ENCODE measurements around the gene DOHH.
"Not testable (repeated sequence)": the region's sequence is repeated elsewhere in the genome, so short reads cannot be mapped to it uniquely, and the experiment has no call there.

DOHH gene

GRCh38 chr19:3533563-3534216 is 33.2 kb upstream of the DOHH start:
- Histone ChIP-seq H3K9me3 (ENCODE audit: control insufficient read depth in 1 of 2, low read length in 2 of 2) (no peaks in the 10 kb centered on the region), H3K4me3 (ENCODE audit: low read depth in 1 of 2, low read length in 2 of 2) (no peak overlapping the region), H3K27me3 (ENCODE audit: low read depth, low read length) (no peaks in the 10 kb centered on the region), H3K27ac (ENCODE audit: low read length) (no peak overlapping the region), H3K4me1 (ENCODE audit: control insufficient read depth in 1 of 2, insufficient read depth in 2 of 2, low read length in 2 of 2) (no peaks in the 10 kb centered on the region), H3K36me3 (ENCODE audit: control insufficient read depth in 1 of 2, insufficient read depth in 2 of 2, low read length in 2 of 2) (peaks cover 13 to 53% of the 10 kb centered on the region in 2 donors)

GRCh38 chr19:3533033-3533432 is 32.6 kb upstream of the DOHH start:
- Histone ChIP-seq H3K4me1 (ENCODE audit: control insufficient read depth in 1 of 2, insufficient read depth in 2 of 2, low read length in 2 of 2) (no peaks in the 10 kb centered on the region), H3K27ac (ENCODE audit: low read length) (no peak overlapping the region), H3K36me3 (ENCODE audit: control insufficient read depth in 1 of 2, insufficient read depth in 2 of 2, low read length in 2 of 2) (peaks cover 13 to 57% of the 10 kb centered on the region in 2 donors), H3K27me3 (ENCODE audit: low read depth, low read length) (no peaks in the 10 kb centered on the region), H3K9me3 (ENCODE audit: control insufficient read depth in 1 of 2, low read length in 2 of 2) (no peaks in the 10 kb centered on the region), H3K4me3 (ENCODE audit: low read depth in 1 of 2, low read length in 2 of 2) (no peak overlapping the region)

GRCh38 chr19:3532154-3532786 is 31.8 kb upstream of the DOHH start:
- Histone ChIP-seq H3K27me3 (ENCODE audit: low read depth, low read length) (no peaks in the 10 kb centered on the region), H3K9me3 (ENCODE audit: control insufficient read depth in 1 of 2, low read length in 2 of 2) (no peaks in the 10 kb centered on the region), H3K4me1 (ENCODE audit: control insufficient read depth in 1 of 2, insufficient read depth in 2 of 2, low read length in 2 of 2) (no peaks in the 10 kb centered on the region), H3K36me3 (ENCODE audit: control insufficient read depth in 1 of 2, insufficient read depth in 2 of 2, low read length in 2 of 2) (peaks cover 13 to 65% of the 10 kb centered on the region in 2 donors), H3K27ac (ENCODE audit: low read length) (no peak overlapping the region), H3K4me3 (ENCODE audit: low read depth in 1 of 2, low read length in 2 of 2) (no peak overlapping the region)

- peaks cover 16 to 70% of the 10 kb centered on the region in 2 donors for H3K36me3 ChIP-seq (ENCODE audit: control insufficient read depth in 1 of 2, insufficient read depth in 2 of 2, low read length in 2 of 2)
- no peak overlapping the region for H3K27ac ChIP-seq (ENCODE audit: low read length)
- no peak overlapping the region for H3K4me3 ChIP-seq (ENCODE audit: low read depth in 1 of 2, low read length in 2 of 2)
- no peaks in the 10 kb centered on the region for H3K4me1 ChIP-seq (ENCODE audit: control insufficient read depth in 1 of 2, insufficient read depth in 2 of 2, low read length in 2 of 2)
- no peaks in the 10 kb centered on the region for H3K27me3 ChIP-seq (ENCODE audit: low read depth, low read length)
- H3K9me3 ChIP-seq (ENCODE audit: control insufficient read depth in 1 of 2, low read length in 2 of 2) = no peaks in the 10 kb centered on the region
Observed at GRCh38 chr19:3531716-3532115, 31.2 kb upstream of the DOHH start.

GRCh38 chr19:3530389-3530788 is 29.9 kb upstream of the DOHH start:
- Histone ChIP-seq H3K27ac (ENCODE audit: low read length) (no peak overlapping the region), H3K36me3 (ENCODE audit: control insufficient read depth in 1 of 2, insufficient read depth in 2 of 2, low read length in 2 of 2) (peaks cover 16 to 75% of the 10 kb centered on the region in 2 donors), H3K27me3 (ENCODE audit: low read depth, low read length) (no peaks in the 10 kb centered on the region), H3K4me3 (ENCODE audit: low read depth in 1 of 2, low read length in 2 of 2) (no peak overlapping the region), H3K4me1 (ENCODE audit: control insufficient read depth in 1 of 2, insufficient read depth in 2 of 2, low read length in 2 of 2) (no peaks in the 10 kb centered on the region), H3K9me3 (ENCODE audit: control insufficient read depth in 1 of 2, low read length in 2 of 2) (no peaks in the 10 kb centered on the region)

GRCh38 chr19:3529299-3529698 is 28.8 kb upstream of the DOHH start:
- not testable (repeated sequence) for H3K4me1 ChIP-seq (ENCODE audit: control insufficient read depth in 1 of 2, insufficient read depth in 2 of 2, low read length in 2 of 2); H3K27ac ChIP-seq (ENCODE audit: low read length); H3K4me3 ChIP-seq (ENCODE audit: low read depth in 1 of 2, low read length in 2 of 2); H3K27me3 ChIP-seq (ENCODE audit: low read depth, low read length); H3K9me3 ChIP-seq (ENCODE audit: control insufficient read depth in 1 of 2, low read length in 2 of 2)
- peaks cover 22 to 73% of the 10 kb centered on the region in 2 donors for H3K36me3 ChIP-seq (ENCODE audit: control insufficient read depth in 1 of 2, insufficient read depth in 2 of 2, low read length in 2 of 2)

GRCh38 chr19:3528539-3529211 is 28.2 kb upstream of the DOHH start:
- peaks cover 23 to 74% of the 10 kb centered on the region in 2 donors for H3K36me3 ChIP-seq (ENCODE audit: control insufficient read depth in 1 of 2, insufficient read depth in 2 of 2, low read length in 2 of 2)
- no peak overlapping the region for H3K27ac ChIP-seq (ENCODE audit: low read length)
- H3K9me3 ChIP-seq (ENCODE audit: control insufficient read depth in 1 of 2, low read length in 2 of 2) = no peaks in the 10 kb centered on the region
- H3K4me3 ChIP-seq (ENCODE audit: low read depth in 1 of 2, low read length in 2 of 2) = no peak overlapping the region
- H3K27me3 ChIP-seq (ENCODE audit: low read depth, low read length) = no peaks in the 10 kb centered on the region
- H3K4me1 ChIP-seq (ENCODE audit: control insufficient read depth in 1 of 2, insufficient read depth in 2 of 2, low read length in 2 of 2) = no peaks in the 10 kb centered on the region

- Histone ChIP-seq H3K9me3 (ENCODE audit: control insufficient read depth in 1 of 2, low read length in 2 of 2) (no peaks in the 10 kb centered on the region), H3K4me1 (ENCODE audit: control insufficient read depth in 1 of 2, insufficient read depth in 2 of 2, low read length in 2 of 2) (no peaks in the 10 kb centered on the region), H3K27me3 (ENCODE audit: low read depth, low read length) (no peaks in the 10 kb centered on the region), H3K4me3 (ENCODE audit: low read depth in 1 of 2, low read length in 2 of 2) (no peak overlapping the region), H3K36me3 (ENCODE audit: control insufficient read depth in 1 of 2, insufficient read depth in 2 of 2, low read length in 2 of 2) (peaks cover 22 to 74% of the 10 kb centered on the region in 2 donors), H3K27ac (ENCODE audit: low read length) (no peak overlapping the region)
Observed at GRCh38 chr19:3528080-3528479, 27.6 kb upstream of the DOHH start.

- Histone ChIP-seq H3K27me3 (ENCODE audit: low read depth, low read length) (no peaks in the 10 kb centered on the region), H3K9me3 (ENCODE audit: control insufficient read depth in 1 of 2, low read length in 2 of 2) (no peaks in the 10 kb centered on the region), H3K4me3 (ENCODE audit: low read depth in 1 of 2, low read length in 2 of 2) (no peak overlapping the region), H3K27ac (ENCODE audit: low read length) (no peak overlapping the region), H3K4me1 (ENCODE audit: control insufficient read depth in 1 of 2, insufficient read depth in 2 of 2, low read length in 2 of 2) (no peaks in the 10 kb centered on the region), H3K36me3 (ENCODE audit: control insufficient read depth in 1 of 2, insufficient read depth in 2 of 2, low read length in 2 of 2) (peaks cover 22 to 70% of the 10 kb centered on the region in 2 donors)
Observed at GRCh38 chr19:3527238-3527910, 26.9 kb upstream of the DOHH start.

- Histone ChIP-seq H3K36me3 (ENCODE audit: control insufficient read depth in 1 of 2, insufficient read depth in 2 of 2, low read length in 2 of 2) (peaks cover 22 to 69% of the 10 kb centered on the region in 2 donors), H3K9me3 (ENCODE audit: control insufficient read depth in 1 of 2, low read length in 2 of 2) (no peaks in the 10 kb centered on the region), H3K27me3 (ENCODE audit: low read depth, low read length) (no peaks in the 10 kb centered on the region), H3K4me1 (ENCODE audit: control insufficient read depth in 1 of 2, insufficient read depth in 2 of 2, low read length in 2 of 2) (no peaks in the 10 kb centered on the region), H3K4me3 (ENCODE audit: low read depth in 1 of 2, low read length in 2 of 2) (no peak overlapping the region), H3K27ac (ENCODE audit: low read length) (no peak overlapping the region)
Observed at GRCh38 chr19:3526507-3527237, 26.2 kb upstream of the DOHH start.

Data from muscle layer of duodenum (tissue), 2 donors.